Neural cell (in vitro differentiated cells): ENCODE data around the gene ERCC4. TPM values are rescaled to one million over a fixed set of nuclear protein-coding genes. Genes with fewer than 3 reads are reported as not detected.

Source experiments
- H2AFZ ChIP-seq: fragments of 200-600, 300-800 bp; sonication (generic), shearing (Covaris generic); 2 replicates; pipeline ENCODE4 v1.6.0; 2014; ENCODE audit warnings: low read depth, mild to moderate bottlenecking, antibody characterized with exemption, low read length, moderate library complexity
- H3F3A ChIP-seq: fragments of 200-600 bp; shearing (Covaris generic); 2 replicates; pipeline ENCODE4 v1.6.1; 2016; ENCODE audit warnings: mild to moderate bottlenecking, moderate library complexity, mixed read lengths, antibody characterized with exemption, low read length; ENCODE audit not compliant: insufficient read depth, poor library complexity, severe bottlenecking
- H3K27ac ChIP-seq: fragments of 200-600, 300-800 bp; sonication (generic), shearing (Covaris generic); 2 replicates; pipeline ENCODE4 v1.5.1; 2014; ENCODE audit warnings: mild to moderate bottlenecking, low read length, moderate library complexity
- H3K27me3 ChIP-seq: fragments of 300-800, 200-600 bp; sonication (generic), shearing (Covaris generic); 2 replicates; pipeline ENCODE4 v1.6.0; 2014; ENCODE audit warnings: mild to moderate bottlenecking, low read depth, low read length, moderate library complexity; ENCODE audit not compliant: insufficient read depth
- H3K36me3 ChIP-seq: fragments of 300-800, 200-600 bp; sonication (generic), shearing (Covaris generic); 2 replicates; pipeline ENCODE4 v1.5.1; 2014; ENCODE audit warnings: mild to moderate bottlenecking, antibody characterized with exemption, low read length, moderate library complexity; ENCODE audit not compliant: insufficient read depth
- H3K4me2 ChIP-seq: fragments of 300-800, 200-600 bp; sonication (generic), shearing (Covaris generic); 2 replicates; pipeline ENCODE4 v1.6.0; 2014; ENCODE audit warnings: mild to moderate bottlenecking, low read length
- H3K4me3 ChIP-seq: fragments of 300-800, 200-600 bp; sonication (generic), shearing (Covaris generic); 2 replicates; pipeline ENCODE4 v1.5.1; 2014; ENCODE audit warnings: mild to moderate bottlenecking, low read length, moderate library complexity
- H3K79me2 ChIP-seq: fragments of 200-600 bp; shearing (Covaris generic); replicated peaks from 2 replicates; pipeline ENCODE4 v1.6.0; 2014; ENCODE audit warnings: mild to moderate bottlenecking, low read length, moderate library complexity; ENCODE audit not compliant: insufficient read depth
- H3K9ac ChIP-seq: fragments of 300-800, 200-600 bp; sonication (generic), shearing (Covaris generic); 2 replicates; pipeline ENCODE4 v1.6.1; 2016; ENCODE audit warnings: mild to moderate bottlenecking, low read length, mixed read lengths
- H3K9me2 ChIP-seq: fragments of 200-600 bp; shearing (Covaris generic); 2 replicates; pipeline ENCODE4 v1.6.1; 2016; ENCODE audit warnings: mild to moderate bottlenecking, low read length, mixed read lengths; ENCODE audit not compliant: insufficient read depth
- H3K9me3 ChIP-seq: fragments of 200-600, 300-800 bp; sonication (generic), shearing (Covaris generic); 2 replicates; pipeline ENCODE4 v1.6.1; 2016; ENCODE audit warnings: mild to moderate bottlenecking, mixed run types, low read length, moderate library complexity, mixed read lengths
- H4K20me1 ChIP-seq: fragments of 200-600 bp; shearing (Covaris generic); 2 replicates; pipeline ENCODE4 v1.6.1; 2016; ENCODE audit warnings: mild to moderate bottlenecking, mixed run types; ENCODE audit not compliant: insufficient read depth
- EP300 ChIP-seq: fragments of 450-650 bp; conservative IDR thresholded peaks from 2 replicates; pipeline ENCODE4 v1.6.1; 2014; ENCODE audit warnings: antibody characterized with exemption, mild to moderate bottlenecking, moderate library complexity; ENCODE audit not compliant: poor library complexity, severe bottlenecking
- EZH2 ChIP-seq: fragments of 200-600, 300-800 bp; shearing (Covaris generic), sonication (generic); IDR thresholded peaks from 2 replicates; pipeline ENCODE4 v1.6.1; 2014; ENCODE audit warnings: antibody characterized with exemption, low read length, borderline replicate concordance, mild to moderate bottlenecking; ENCODE audit not compliant: insufficient read depth, poor library complexity, severe bottlenecking
- MXI1 ChIP-seq: fragments of 450-650 bp; conservative IDR thresholded peaks from 2 replicates; pipeline ENCODE4 v1.6.1; 2014; ENCODE audit warnings: antibody characterized with exemption, mild to moderate bottlenecking; ENCODE audit not compliant: poor library complexity, severe bottlenecking
- POLR2AphosphoS5 ChIP-seq: IDR thresholded peaks from 2 replicates; pipeline ENCODE4 v1.6.1; 2012
- RAD21 ChIP-seq: fragments of 450-650 bp; conservative IDR thresholded peaks from 2 replicates; pipeline ENCODE4 v1.6.1; 2014; ENCODE audit warnings: antibody characterized with exemption, mild to moderate bottlenecking, moderate library complexity
- REST ChIP-seq: IDR thresholded peaks from 2 replicates; pipeline ENCODE4 v1.6.1; 2012; ENCODE audit warnings: borderline replicate concordance
- SMC3 ChIP-seq: fragments of 450-650 bp; conservative IDR thresholded peaks from 2 replicates; pipeline ENCODE4 v1.6.1; 2014; ENCODE audit warnings: antibody characterized with exemption, mild to moderate bottlenecking, moderate library complexity; ENCODE audit not compliant: poor library complexity
- TAF1 ChIP-seq: IDR thresholded peaks from 2 replicates; pipeline ENCODE4 v1.6.1; 2012; ENCODE audit warnings: low read depth
- polyA plus RNA-seq: library from polyadenylated mRNA; depleted of rRNA; stranded (reverse); fragments of >200 nt; gene quantifications from 2 replicates; pipeline ENCODE4 v1.2.3, GENCODE V29; 2014
- TF ChIP-seq, protein P1 (sequence below): fragments of 450-650 bp; IDR thresholded peaks from 2 replicates; pipeline ENCODE4 v1.5.1; 2014; ENCODE audit warnings: antibody characterized with exemption, mild to moderate bottlenecking, moderate library complexity; ENCODE audit not compliant: poor library complexity, severe bottlenecking

The ERCC4 gene
- polyA plus RNA-seq, 1 donor from 2014 or later = 5.8 TPM

GRCh38 chr16:13995194-13995593, 75.2 kb downstream of the ERCC4 start:
- Histone ChIP-seq H3K4me3 (no peak overlapping the region), H3K36me3 (no peaks in the 10 kb centered on the region), H3K9ac (no peak overlapping the region), H4K20me1 (no peaks in the 10 kb centered on the region), H2AFZ (no peak overlapping the region), H3F3A (no peaks in the 10 kb centered on the region), H3K27ac (no peak overlapping the region), H3K9me3 (no peaks in the 10 kb centered on the region), H3K79me2 (no peaks in the 10 kb centered on the region), H3K27me3 (no peaks in the 10 kb centered on the region), H3K9me2 (no peaks in the 10 kb centered on the region), H3K4me2 (no peak overlapping the region)
- TF ChIP-seq POLR2AphosphoS5 = no peak
- no peak for TF ChIP-seq TAF1
- no peak for TF ChIP-seq REST
- no peak for TF ChIP-seq EZH2
- TF ChIP-seq EP300 = no peak
- no peak for TF ChIP-seq SMC3
- TF ChIP-seq, protein P1, sequence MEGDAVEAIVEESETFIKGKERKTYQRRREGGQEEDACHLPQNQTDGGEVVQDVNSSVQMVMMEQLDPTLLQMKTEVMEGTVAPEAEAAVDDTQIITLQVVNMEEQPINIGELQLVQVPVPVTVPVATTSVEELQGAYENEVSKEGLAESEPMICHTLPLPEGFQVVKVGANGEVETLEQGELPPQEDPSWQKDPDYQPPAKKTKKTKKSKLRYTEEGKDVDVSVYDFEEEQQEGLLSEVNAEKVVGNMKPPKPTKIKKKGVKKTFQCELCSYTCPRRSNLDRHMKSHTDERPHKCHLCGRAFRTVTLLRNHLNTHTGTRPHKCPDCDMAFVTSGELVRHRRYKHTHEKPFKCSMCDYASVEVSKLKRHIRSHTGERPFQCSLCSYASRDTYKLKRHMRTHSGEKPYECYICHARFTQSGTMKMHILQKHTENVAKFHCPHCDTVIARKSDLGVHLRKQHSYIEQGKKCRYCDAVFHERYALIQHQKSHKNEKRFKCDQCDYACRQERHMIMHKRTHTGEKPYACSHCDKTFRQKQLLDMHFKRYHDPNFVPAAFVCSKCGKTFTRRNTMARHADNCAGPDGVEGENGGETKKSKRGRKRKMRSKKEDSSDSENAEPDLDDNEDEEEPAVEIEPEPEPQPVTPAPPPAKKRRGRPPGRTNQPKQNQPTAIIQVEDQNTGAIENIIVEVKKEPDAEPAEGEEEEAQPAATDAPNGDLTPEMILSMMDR = no peak
- TF ChIP-seq MXI1 = no peak
- TF ChIP-seq RAD21 = no peak

GRCh38 chr16:13996778-13997288, 76.9 kb downstream of the ERCC4 start:
- no peaks in the 10 kb centered on the region for H4K20me1 ChIP-seq
- no peak for TF ChIP-seq EP300
- no peak for TF ChIP-seq EZH2
- TF ChIP-seq POLR2AphosphoS5 = no peak
- H3K27ac ChIP-seq = no peak overlapping the region
- H3K27me3 ChIP-seq = no peaks in the 10 kb centered on the region
- no peaks in the 10 kb centered on the region for H3K9me3 ChIP-seq
- H2AFZ ChIP-seq = no peak overlapping the region
- no peak overlapping the region for H3K9ac ChIP-seq
- no peak overlapping the region for H3K4me3 ChIP-seq
- H3K4me2 ChIP-seq = no peak overlapping the region
- H3K79me2 ChIP-seq = no peaks in the 10 kb centered on the region
- H3K9me2 ChIP-seq = no peaks in the 10 kb centered on the region
- H3F3A ChIP-seq = no peaks in the 10 kb centered on the region
- no peaks in the 10 kb centered on the region for H3K36me3 ChIP-seq
